Transverse colon (tissue), 4 donors: Measurements from ENCODE around the gene MED23. TPM values are rescaled to one million over a fixed set of nuclear protein-coding genes. Genes with fewer than 3 reads are reported as not detected.
A peak's percentile ranks its signal among the peaks of the same experiment; 100 is the strongest.

ENCODE experiments used
- DNase-seq: peaks from one replicate; pipeline ENCODE4 v3.0.0-alpha.2; 2019
- H3K27ac ChIP-seq, 4 donors: fragments of 200-600 bp; sonication (generic); 2 replicates each; pipeline ENCODE4 v1.5.1; 2016 to 2018; ENCODE audit warnings: inconsistent platforms in 4 of 4
- H3K27me3 ChIP-seq: fragments of 200-600 bp; sonication (generic); 2 replicates; pipeline ENCODE4 v1.5.1; 2017; ENCODE audit warnings: inconsistent platforms
- H3K36me3 ChIP-seq, 4 donors: fragments of 200-600 bp; sonication (generic); 2 replicates each; pipeline ENCODE4 v1.5.1; 2017 to 2019; ENCODE audit warnings: inconsistent platforms in 4 of 4
- H3K4me1 ChIP-seq, 4 donors: fragments of 200-600 bp; sonication (generic); 2 replicates each; pipeline ENCODE4 v1.5.1; 2017 to 2020; ENCODE audit warnings: inconsistent platforms in 4 of 4
- H3K4me3 ChIP-seq, 4 donors: fragments of 200-600 bp; sonication (generic); 1 replicate in 1 of 4; 2 replicates in 3 of 4; pipeline versions ENCODE4 v1.5.1 to v1.6.1; 2017 to 2019; ENCODE audit warnings: inconsistent platforms in 4 of 4
- H3K9me3 ChIP-seq, 2 donors: fragments of 200-600 bp; sonication (generic); 2 replicates each; pipeline ENCODE4 v1.5.1; 2017 to 2019; ENCODE audit warnings: inconsistent platforms in 2 of 2
- CTCF ChIP-seq, 5 experiments: fragments of 200-600 bp in 3 of 5; fragments of 450-650 bp in 2 of 5; sonication (generic) in 3 of 5; IDR thresholded peaks; 1 replicate in 2 of 5; 2 replicates in 3 of 5; pipeline ENCODE4 v1.5.1; 2016 to 2017; ENCODE audit warnings: antibody characterized with exemption in 5 of 5, inconsistent platforms in 3 of 5, mild to moderate bottlenecking in 2 of 5, moderate library complexity in 1 of 5
- EP300 ChIP-seq: sonication (generic); formaldehyde crosslinking; IDR thresholded peaks from one replicate; pipeline ENCODE4 v1.6.1; 2017; ENCODE audit warnings: antibody characterized with exemption, low read depth
- POLR2A ChIP-seq: fragments of 450-650 bp; IDR thresholded peaks from one replicate; pipeline ENCODE4 v1.6.1; 2016; ENCODE audit warnings: antibody characterized with exemption, mild to moderate bottlenecking, moderate library complexity
- POLR2AphosphoS5 ChIP-seq, 3 donors: sonication (generic); formaldehyde crosslinking; IDR thresholded peaks; one replicate each; pipeline ENCODE4 v1.6.1; 2016; ENCODE audit warnings: antibody characterized with exemption in 3 of 3
- WGBS, 2 donors: methylation state at CpG; one replicate each; pipeline ENCODE4 v1.1.5; 2018; ENCODE audit warnings: low coverage in 1 of 2; 5-methylcytosine and 5-hydroxymethylcytosine counted together
- in situ Hi-C, 4 donors: fragments of 200-750 bp; cut with MboI; loops; one replicate each; pipeline versions ENCODE4 v1.15.0 to v1.15.1; 2017; ENCODE audit warnings: low sequenced_read_pairs in 3 of 4, low pct_ligation_motif_present in 1 of 4, low pct_unique_long_range_greater_than_20kb in 1 of 4
- intact Hi-C: fragments of 100-400 bp; cut with DNase I; formaldehyde crosslinking; loops from one replicate; pipeline ENCODE4 v1.15.1; 2023; ENCODE audit warnings: low total_unique reads
- total RNA-seq, 4 donors: library from RNA; depleted of rRNA; stranded (reverse); fragments of >200 nt; gene quantifications; one replicate each; pipeline ENCODE4 v1.1.0, GENCODE V29; 2016

MED23 gene
- 10 to 100 TPM; 11.6 to 47.6 (median 37.9) TPM for total RNA-seq

- TF ChIP-seq POLR2AphosphoS5 (IDR thresholded peaks at IDR 0.05) (peak; percentile 60 to 88 (median 80)), EP300 (no peak), POLR2A (peak; percentile 75), CTCF (IDR thresholded peaks at IDR 0.05) (peak; percentile 85 to 92 (median 89))
- DNase-seq: peak; percentile 97
- Histone ChIP-seq H3K9me3 (no peaks in the 10 kb centered on the region), H3K36me3 (peaks cover 0 to 19% (median 11%) of the 10 kb centered on the region in 4 donors), H3K4me3 (peak within 1 kb of the TSS; percentile 61 to 84 (median 79)), H3K27me3 (no peaks in the 10 kb centered on the region), H3K27ac (peak within 1 kb of the TSS; percentile 87 to 89 (median 88)), H3K4me1 (peaks cover 7 to 31% (median 16%) of the 10 kb centered on the region in 4 donors)
- 0 to 1% methylated on average over 4 to 53 of the region's 53 CpGs for WGBS, 2 donors
- intact Hi-C loops: no loop called here
- in situ Hi-C loops: loop anchor here in 1 of 4 donors (25.0 kb wide), 1 partner anchor 1184 kb away; the partner anchor contains the start of gene RPS12
Observed at GRCh38 chr6:131627724-131628682, at the start of gene MED23. TSS of gene MED23 (minus strand) at chr6:131628242. CDS start at chr6:131628049, 193 bp downstream.

- Histone ChIP-seq H3K27me3 (no peaks in the 10 kb centered on the region), H3K36me3 (peaks cover 0 to 1% (median 0%) of the 10 kb centered on the region in 4 donors), H3K4me3 (no peak overlapping the region), H3K4me1 (no peaks in the 10 kb centered on the region), H3K27ac (no peak overlapping the region), H3K9me3 (no peaks in the 10 kb centered on the region)
- 90 to 100% methylated on average over 1 to 2 of the region's 2 CpGs for WGBS, 2 donors
- in situ Hi-C loops (no loop called here), intact Hi-C loops (no loop called here)
- TF ChIP-seq POLR2AphosphoS5 (IDR thresholded peaks at IDR 0.05): no peak
- TF ChIP-seq EP300: no peak
- TF ChIP-seq CTCF (IDR thresholded peaks at IDR 0.05): no peak
- TF ChIP-seq POLR2A: no peak
- no peak for DNase-seq
Observed at GRCh38 chr6:131673184-131673583, 45.1 kb upstream of the MED23 start.

GRCh38 chr6:131669891-131670290, 41.8 kb upstream of the MED23 start:
- H3K4me1 ChIP-seq: no peaks in the 10 kb centered on the region
- no peak overlapping the region for H3K27ac ChIP-seq
- no peaks in the 10 kb centered on the region for H3K9me3 ChIP-seq
- in situ Hi-C loops (no loop called here), intact Hi-C loops (no loop called here)
- H3K36me3 ChIP-seq: no peaks in the 10 kb centered on the region
- DNase-seq: no peak
- 29 to 49% methylated on average over 1 of the region's 1 CpG for WGBS, 2 donors
- H3K4me3 ChIP-seq: no peak overlapping the region
- no peak for TF ChIP-seq EP300
- no peak for TF ChIP-seq CTCF (IDR thresholded peaks at IDR 0.05)
- TF ChIP-seq POLR2AphosphoS5 (IDR thresholded peaks at IDR 0.05): no peak
- TF ChIP-seq POLR2A: no peak
- H3K27me3 ChIP-seq: no peaks in the 10 kb centered on the region

GRCh38 chr6:131663578-131664165, 35.6 kb upstream of the MED23 start:
- TF ChIP-seq EP300 (no peak), CTCF (IDR thresholded peaks at IDR 0.05) (no peak), POLR2A (no peak), POLR2AphosphoS5 (IDR thresholded peaks at IDR 0.05) (no peak)
- WGBS, 2 donors: 87 to 93% methylated on average over 2 of the region's 2 CpGs
- Histone ChIP-seq H3K4me1 (no peaks in the 10 kb centered on the region), H3K9me3 (no peaks in the 10 kb centered on the region), H3K36me3 (no peaks in the 10 kb centered on the region), H3K27ac (no peak overlapping the region), H3K4me3 (no peak overlapping the region), H3K27me3 (no peaks in the 10 kb centered on the region)
- DNase-seq: no peak
- intact Hi-C loops: no loop called here
- in situ Hi-C loops: no loop called here
